Measurements from ENCODE around the gene IQGAP1.

- no peak for TF ChIP-seq EZH2 (IDR thresholded peaks at IDR 0.05; ENCODE audit: borderline replicate concordance, low read length)
- no peak for TF ChIP-seq CTCF (IDR thresholded peaks at IDR 0.05; ENCODE audit: low read length)
These were observed 124.9 kb downstream of the IQGAP1 start for GRCh38 chr15:90512981-90513380.

All from OCI-LY1 (cell line).